Prostate gland (tissue), 2 donors: Measurements from ENCODE around the gene GNG13.

Experiments
- POLR2A ChIP-seq: fragments of 450-650 bp; IDR thresholded peaks from one replicate; pipeline ENCODE4 v1.6.1; 2016; ENCODE audit warnings: antibody characterized with exemption, mild to moderate bottlenecking
- POLR2AphosphoS5 ChIP-seq: sonication (generic); formaldehyde crosslinking; IDR thresholded peaks from one replicate; pipeline ENCODE4 v1.6.1; 2017; ENCODE audit warnings: antibody characterized with exemption
- TF ChIP-seq, protein P1 (sequence below), 4 experiments: fragments of 200-600 bp in 2 of 4; fragments of 450-650 bp in 2 of 4; sonication (generic) in 2 of 4; IDR thresholded peaks; 1 replicate in 3 of 4; 2 replicates in 1 of 4; pipeline ENCODE4 v1.5.1; 2016 to 2019; ENCODE audit warnings: antibody characterized with exemption in 4 of 4, mild to moderate bottlenecking in 2 of 4, moderate library complexity in 2 of 4

DNA sequence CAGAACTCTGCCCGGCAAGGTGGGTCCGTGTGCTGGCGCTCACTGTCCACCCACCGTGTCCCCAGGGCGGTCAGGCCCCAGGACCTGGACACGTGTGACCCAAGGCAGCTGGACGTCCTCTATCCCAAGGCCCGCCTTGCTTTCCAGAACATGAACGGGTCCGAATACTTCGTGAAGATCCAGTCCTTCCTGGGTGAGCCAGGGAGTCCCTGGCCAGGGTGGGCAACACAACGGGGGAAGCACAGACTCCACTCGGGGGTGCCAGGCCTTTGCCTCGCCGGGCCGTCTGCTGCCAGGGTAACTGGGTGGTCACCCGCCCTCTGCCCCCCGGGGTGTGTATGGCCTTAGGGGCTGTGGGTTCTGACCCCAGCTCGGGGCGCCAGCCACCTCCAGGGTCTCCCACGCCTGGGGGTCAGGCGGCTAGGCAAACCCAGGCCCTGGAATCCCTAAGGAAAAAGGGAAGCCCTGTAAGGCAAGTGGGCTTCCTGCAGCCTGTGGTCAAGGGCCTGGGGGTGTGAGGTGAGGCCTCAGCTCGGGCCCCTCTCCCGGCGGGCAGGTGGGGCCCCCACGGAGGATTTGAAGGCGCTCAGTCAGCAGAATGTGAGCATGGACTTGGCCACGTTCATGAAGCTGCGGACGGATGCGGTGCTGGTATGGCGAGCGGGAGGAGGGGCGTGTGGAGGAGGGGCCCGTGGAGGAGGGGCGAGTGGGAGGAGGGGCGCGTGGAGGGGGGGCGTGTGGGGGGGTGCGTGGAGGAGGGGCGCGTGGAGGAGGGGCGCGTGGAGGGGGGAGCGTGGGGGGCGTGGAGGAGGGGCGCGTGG, 33.5 kb downstream of the GNG13 start:
- TF ChIP-seq, protein P1, sequence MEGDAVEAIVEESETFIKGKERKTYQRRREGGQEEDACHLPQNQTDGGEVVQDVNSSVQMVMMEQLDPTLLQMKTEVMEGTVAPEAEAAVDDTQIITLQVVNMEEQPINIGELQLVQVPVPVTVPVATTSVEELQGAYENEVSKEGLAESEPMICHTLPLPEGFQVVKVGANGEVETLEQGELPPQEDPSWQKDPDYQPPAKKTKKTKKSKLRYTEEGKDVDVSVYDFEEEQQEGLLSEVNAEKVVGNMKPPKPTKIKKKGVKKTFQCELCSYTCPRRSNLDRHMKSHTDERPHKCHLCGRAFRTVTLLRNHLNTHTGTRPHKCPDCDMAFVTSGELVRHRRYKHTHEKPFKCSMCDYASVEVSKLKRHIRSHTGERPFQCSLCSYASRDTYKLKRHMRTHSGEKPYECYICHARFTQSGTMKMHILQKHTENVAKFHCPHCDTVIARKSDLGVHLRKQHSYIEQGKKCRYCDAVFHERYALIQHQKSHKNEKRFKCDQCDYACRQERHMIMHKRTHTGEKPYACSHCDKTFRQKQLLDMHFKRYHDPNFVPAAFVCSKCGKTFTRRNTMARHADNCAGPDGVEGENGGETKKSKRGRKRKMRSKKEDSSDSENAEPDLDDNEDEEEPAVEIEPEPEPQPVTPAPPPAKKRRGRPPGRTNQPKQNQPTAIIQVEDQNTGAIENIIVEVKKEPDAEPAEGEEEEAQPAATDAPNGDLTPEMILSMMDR (IDR thresholded peaks at IDR 0.05), result no peak
- TF ChIP-seq POLR2A (no peak), POLR2AphosphoS5 (no peak)
